Lower lobe of right lung (tissue), 2 donors: ENCODE data around the gene SMC6. TPM values are rescaled to one million over a fixed set of nuclear protein-coding genes. Genes with fewer than 3 reads are reported as not detected.

Experiments
- ATAC-seq, 2 donors: fragments of 200-7000 bp; cut with Tn5 transposase; one replicate each; pipeline ENCODE4 v1.9.1; 2020 to 2022; ENCODE audit warnings: mild to moderate bottlenecking in 2 of 2, moderate library complexity in 2 of 2
- DNase-seq: peaks from one replicate; pipeline ENCODE4 v3.0.0-alpha.2; 2020
- H3K27ac ChIP-seq: fragments of 200-600 bp; one replicate; pipeline ENCODE4 v1.8.0; 2022
- H3K27me3 ChIP-seq: fragments of 200-600 bp; one replicate; pipeline ENCODE4 v1.8.0; 2022; ENCODE audit warnings: low read depth
- H3K36me3 ChIP-seq: fragments of 200-600 bp; one replicate; pipeline ENCODE4 v1.8.0; 2022; ENCODE audit warnings: mild to moderate bottlenecking
- H3K4me1 ChIP-seq: fragments of 200-600 bp; one replicate; pipeline ENCODE4 v1.8.0; 2022
- H3K4me3 ChIP-seq: fragments of 200-600 bp; one replicate; pipeline ENCODE4 v1.8.0; 2022; ENCODE audit warnings: mild to moderate bottlenecking
- H3K9me3 ChIP-seq: fragments of 200-600 bp; one replicate; pipeline ENCODE4 v1.8.0; 2022
- CTCF ChIP-seq: fragments of 200-600 bp; IDR thresholded peaks from one replicate; pipeline ENCODE4 v1.8.0; 2022; ENCODE audit warnings: antibody characterized with exemption, mild to moderate bottlenecking
- intact Hi-C: fragments of 100-400 bp; cut with DNase I; formaldehyde crosslinking; loops from one replicate; pipeline ENCODE4 v1.11.0; 2022
- total RNA-seq: library from RNA; stranded (reverse); fragmentation: NEBNext Ultra II Directional; extraction: Animal tissue kit (Norgen Biotek cat#: 25700); gene quantifications from one replicate; pipeline ENCODE4 v1.2.1, GENCODE V29; 2021
- donor health status: DM: no; HTN: yes; CAD: no; lungs with severe emphysema.

SMC6 gene
- total RNA-seq, 1 donor from 2014 or later: 15.0 TPM

- Histone ChIP-seq H3K36me3 (no peaks in the 10 kb centered on the region), H3K9me3 (no peaks in the 10 kb centered on the region), H3K27me3 (no peaks in the 10 kb centered on the region), H3K4me1 (peaks cover 8% of the 10 kb centered on the region), H3K27ac (no peak overlapping the region), H3K4me3 (no peak overlapping the region)
- DNase-seq (no peak), ATAC-seq (no peak)
- TF ChIP-seq CTCF: no peak
- intact Hi-C loops: no loop called here
Observed at GRCh38 chr2:17791121-17791816, 37.7 kb upstream of the SMC6 start.

GRCh38 chr2:17790536-17790935 is 36.9 kb upstream of the SMC6 start:
- H3K4me3 ChIP-seq: no peak overlapping the region
- H3K4me1 ChIP-seq: peaks cover 8% of the 10 kb centered on the region
- TF ChIP-seq CTCF: no peak
- H3K27ac ChIP-seq: no peak overlapping the region
- DNase-seq (no peak), ATAC-seq (no peak)
- no peaks in the 10 kb centered on the region for H3K27me3 ChIP-seq
- no peaks in the 10 kb centered on the region for H3K9me3 ChIP-seq
- intact Hi-C loops: no loop called here
- H3K36me3 ChIP-seq: no peaks in the 10 kb centered on the region

- Histone ChIP-seq H3K4me3 (no peak overlapping the region), H3K36me3 (no peaks in the 10 kb centered on the region), H3K4me1 (peaks cover 8% of the 10 kb centered on the region), H3K27ac (no peak overlapping the region), H3K27me3 (no peaks in the 10 kb centered on the region), H3K9me3 (no peaks in the 10 kb centered on the region)
- intact Hi-C loops: no loop called here
- DNase-seq (no peak), ATAC-seq (no peak)
- TF ChIP-seq CTCF: no peak
Observed at GRCh38 chr2:17788773-17789172, 35.2 kb upstream of the SMC6 start.

GRCh38 chr2:17786727-17787126 is 33.1 kb upstream of the SMC6 start:
- peaks cover 8% of the 10 kb centered on the region for H3K4me1 ChIP-seq
- no peak for TF ChIP-seq CTCF
- no peak for DNase-seq
- no peaks in the 10 kb centered on the region for H3K27me3 ChIP-seq
- no peaks in the 10 kb centered on the region for H3K36me3 ChIP-seq
- H3K9me3 ChIP-seq: no peaks in the 10 kb centered on the region
- intact Hi-C loops: no loop called here
- no peak overlapping the region for H3K27ac ChIP-seq
- ATAC-seq: no peak
- no peak overlapping the region for H3K4me3 ChIP-seq

- Histone ChIP-seq H3K27ac (no peak overlapping the region), H3K4me3 (no peak overlapping the region), H3K36me3 (peaks cover 13% of the 10 kb centered on the region), H3K4me1 (no peaks in the 10 kb centered on the region), H3K27me3 (no peaks in the 10 kb centered on the region), H3K9me3 (no peaks in the 10 kb centered on the region)
- ATAC-seq (no peak), DNase-seq (no peak)
- no peak for TF ChIP-seq CTCF
- intact Hi-C loops: no loop called here
Observed at GRCh38 chr2:17781482-17781881, 27.9 kb upstream of the SMC6 start.
